H1 (cell line): ENCODE measurements around the gene INPP4B.

Experiments
- BRCA1 ChIP-seq: IDR thresholded peaks from 2 replicates; pipeline ENCODE4 v1.6.1; 2012; ENCODE audit warnings: low read depth, low read length, improper control_type of control experiment
- CTCF ChIP-seq, 3 experiments: IDR thresholded peaks; 1 replicate in 2 of 3; 2 replicates in 1 of 3; pipeline versions ENCODE4 v1.5.1 to v1.6.1; 2011; ENCODE audit warnings: low read length in 3 of 3, mild to moderate bottlenecking in 3 of 3, inconsistent platforms in 2 of 3, low read depth in 1 of 3, moderate library complexity in 1 of 3; ENCODE audit not compliant: insufficient read depth in 1 of 3; ENCODE audit errors: control extremely low read depth in 1 of 3
- EP300 ChIP-seq, 2 experiments: IDR thresholded peaks; 1 replicate in 1 of 2; 2 replicates in 1 of 2; pipeline ENCODE4 v1.6.1; 2011 to 2012; ENCODE audit warnings: low read depth in 2 of 2, low read length in 2 of 2, mild to moderate bottlenecking in 2 of 2, borderline replicate concordance in 1 of 2, inconsistent platforms in 1 of 2, moderate library complexity in 1 of 2
- EZH2 ChIP-seq: fragments of 200-600 bp; sonication (generic); IDR thresholded peaks from 2 replicates; pipeline ENCODE4 v1.7.1; 2012; ENCODE audit warnings: low read depth, mild to moderate bottlenecking, moderate library complexity, low read length, inconsistent platforms; ENCODE audit not compliant: severe bottlenecking
- JUND ChIP-seq: IDR thresholded peaks from 2 replicates; pipeline ENCODE4 v1.6.1; 2011; ENCODE audit warnings: mild to moderate bottlenecking, improper control_type of control experiment, low read length
- MAFK ChIP-seq: IDR thresholded peaks from 2 replicates; pipeline ENCODE4 v1.6.1; 2012; ENCODE audit warnings: low read depth, mild to moderate bottlenecking, improper control_type of control experiment, low read length
- MAX ChIP-seq: IDR thresholded peaks from 2 replicates; pipeline ENCODE4 v1.6.1; 2012; ENCODE audit warnings: inconsistent platforms
- POLR2A ChIP-seq, 2 experiments: IDR thresholded peaks; 1 replicate in 1 of 2; 2 replicates in 1 of 2; pipeline ENCODE4 v1.6.1; 2011; ENCODE audit warnings: low read depth in 2 of 2, low read length in 2 of 2, mild to moderate bottlenecking in 2 of 2; ENCODE audit errors: control extremely low read depth in 1 of 2

DNA sequence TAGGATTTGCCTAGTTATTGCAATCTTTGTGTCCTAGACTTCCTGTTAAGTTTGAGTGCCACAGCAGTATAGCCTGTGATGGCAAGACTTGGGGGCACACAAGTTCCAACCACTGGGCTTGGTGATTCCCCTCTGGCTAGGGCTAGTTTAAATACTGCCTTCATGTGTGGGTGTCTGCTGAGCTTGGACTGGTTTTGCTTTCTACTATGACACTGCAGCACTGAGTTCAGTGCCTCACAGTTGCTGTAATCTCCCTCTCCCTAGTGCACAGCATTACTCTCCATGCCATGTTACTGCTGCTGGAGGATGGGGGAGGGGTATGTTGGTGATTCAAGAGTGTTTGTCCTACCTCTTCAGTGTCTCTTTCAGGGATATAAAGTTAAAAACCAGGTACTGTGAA is 830.1 kb downstream of the INPP4B start:
- TF ChIP-seq POLR2A (IDR thresholded peaks at IDR 0.05; ENCODE audit: control extremely low read depth in 1 of 2, low read depth in 2 of 2, low read length in 2 of 2) = no peak
- no peak for TF ChIP-seq BRCA1
- no peak for TF ChIP-seq MAX
- TF ChIP-seq EZH2 = no peak
- no peak for TF ChIP-seq CTCF (IDR thresholded peaks at IDR 0.05; ENCODE audit: control extremely low read depth in 1 of 3, insufficient read depth in 1 of 3, low read depth in 1 of 3, low read length in 3 of 3)
- TF ChIP-seq MAFK = no peak
- no peak for TF ChIP-seq EP300 (IDR thresholded peaks at IDR 0.05; ENCODE audit: borderline replicate concordance in 1 of 2, low read depth in 2 of 2, low read length in 2 of 2)
- TF ChIP-seq JUND = no peak
